H9 (cell line): ENCODE measurements around the gene OGFOD2. TPM values are rescaled to one million over a fixed set of nuclear protein-coding genes. Genes with fewer than 3 reads are reported as not detected.

Experiments
- DNase-seq: peaks from one replicate; pipeline ENCODE4 v3.0.0-alpha.2; 2017
- H2AFZ ChIP-seq: one replicate; pipeline ENCODE4 v1.6.1; 2013; ENCODE audit warnings: mild to moderate bottlenecking, low read length, control low read depth, moderate library complexity
- H2AK5ac ChIP-seq: 2 replicates; pipeline ENCODE4 v1.6.1; 2013; ENCODE audit warnings: low read length, control low read depth, mixed read lengths; ENCODE audit not compliant: insufficient read length
- H2BK120ac ChIP-seq: one replicate; pipeline ENCODE4 v1.6.1; 2013; ENCODE audit warnings: low read depth, mild to moderate bottlenecking, low read length, control low read depth, inconsistent platforms; ENCODE audit not compliant: poor library complexity, severe bottlenecking
- H2BK12ac ChIP-seq: 2 replicates; pipeline ENCODE4 v1.6.1; 2013; ENCODE audit warnings: low read length, control low read depth, mixed read lengths, low read depth; ENCODE audit not compliant: insufficient read length
- H2BK15ac ChIP-seq: 2 replicates; pipeline ENCODE4 v1.6.1; 2013; ENCODE audit warnings: low read depth, low read length, control low read depth
- H2BK20ac ChIP-seq: one replicate; pipeline ENCODE4 v1.6.1; 2013; ENCODE audit warnings: low read depth, mild to moderate bottlenecking, low read length, control low read depth, inconsistent platforms; ENCODE audit not compliant: poor library complexity, severe bottlenecking
- H2BK5ac ChIP-seq: 2 replicates; pipeline ENCODE4 v1.6.1; 2013; ENCODE audit warnings: low read length, control low read depth, mixed read lengths; ENCODE audit not compliant: insufficient read length
- H3K14ac ChIP-seq: 2 replicates; pipeline ENCODE4 v1.6.1; 2013; ENCODE audit warnings: low read length, control low read depth; ENCODE audit not compliant: insufficient read depth
- H3K18ac ChIP-seq: 2 replicates; pipeline ENCODE4 v1.6.1; 2013; ENCODE audit warnings: low read depth, mild to moderate bottlenecking, mixed read lengths, low read length, control low read depth; ENCODE audit not compliant: insufficient read length
- H3K23ac ChIP-seq: 2 replicates; pipeline ENCODE4 v1.6.1; 2013; ENCODE audit warnings: low read length, control low read depth, mixed read lengths, low read depth; ENCODE audit not compliant: insufficient read length
- H3K23me2 ChIP-seq: 2 replicates; pipeline ENCODE4 v1.6.1; 2013; ENCODE audit warnings: low read depth, mild to moderate bottlenecking, mixed read lengths, low read length, control low read depth; ENCODE audit not compliant: insufficient read length, poor library complexity, severe bottlenecking
- H3K27ac ChIP-seq: 2 replicates; pipeline ENCODE4 v1.5.1; 2013; ENCODE audit warnings: low read length, control low read depth, mixed read lengths, low read depth; ENCODE audit not compliant: insufficient read length
- H3K27me3 ChIP-seq: 2 replicates; pipeline ENCODE4 v1.6.1; 2013; ENCODE audit warnings: low read length, control low read depth, inconsistent platforms; ENCODE audit not compliant: insufficient read depth
- H3K4ac ChIP-seq: 2 replicates; pipeline ENCODE4 v1.6.1; 2013; ENCODE audit warnings: low read depth, mild to moderate bottlenecking, control low read depth, inconsistent platforms, low read length, moderate library complexity
- H3K4me1 ChIP-seq: 2 replicates; pipeline ENCODE4 v1.6.1; 2013; ENCODE audit warnings: low read length, control low read depth, inconsistent platforms; ENCODE audit not compliant: insufficient read depth
- H3K4me2 ChIP-seq: 2 replicates; pipeline ENCODE4 v1.6.1; 2013; ENCODE audit warnings: low read length, control low read depth, mixed read lengths; ENCODE audit not compliant: insufficient read length, insufficient read depth
- H3K56ac ChIP-seq: 2 replicates; pipeline ENCODE4 v1.6.1; 2013; ENCODE audit warnings: low read depth, mild to moderate bottlenecking, mixed read lengths, low read length, control low read depth; ENCODE audit not compliant: insufficient read length
- H3K79me1 ChIP-seq: 2 replicates; pipeline ENCODE4 v1.6.1; 2013; ENCODE audit warnings: low read depth, mild to moderate bottlenecking, moderate library complexity, low read length, control low read depth, inconsistent platforms; ENCODE audit not compliant: insufficient read depth, poor library complexity, severe bottlenecking
- H3K79me2 ChIP-seq: 2 replicates; pipeline ENCODE4 v1.6.1; 2013; ENCODE audit warnings: low read length, control low read depth, inconsistent platforms; ENCODE audit not compliant: insufficient read depth
- H3K9ac ChIP-seq: 2 replicates; pipeline ENCODE4 v1.6.1; 2013; ENCODE audit warnings: low read length, control low read depth, mixed read lengths; ENCODE audit not compliant: insufficient read length; ENCODE audit errors: extremely low read depth
- H3K9me3 ChIP-seq: one replicate; pipeline ENCODE4 v1.6.1; 2013; ENCODE audit warnings: low read depth, low read length, inconsistent platforms; ENCODE audit not compliant: control insufficient read depth
- H3T11ph ChIP-seq: one replicate; pipeline ENCODE4 v1.6.1; 2013; ENCODE audit warnings: mild to moderate bottlenecking, low read length, control low read depth, inconsistent platforms
- H4K20me1 ChIP-seq: one replicate; pipeline ENCODE4 v1.6.1; 2013; ENCODE audit not compliant: control insufficient read depth, insufficient read length, insufficient read depth
- H4K5ac ChIP-seq: 2 replicates; pipeline ENCODE4 v1.6.1; 2013; ENCODE audit warnings: low read depth, mild to moderate bottlenecking, mixed read lengths, low read length, control low read depth; ENCODE audit not compliant: insufficient read length
- H4K8ac ChIP-seq: replicated peaks from 2 replicates; pipeline ENCODE4 v1.6.1; 2013; ENCODE audit warnings: low read length, control low read depth, mixed read lengths, low read depth; ENCODE audit not compliant: insufficient read length
- H4K91ac ChIP-seq: 2 replicates; pipeline ENCODE4 v1.6.1; 2013; ENCODE audit warnings: low read depth, mild to moderate bottlenecking, moderate library complexity, mixed read lengths, low read length, control low read depth; ENCODE audit not compliant: insufficient read length
- H3K27ac Mint-ChIP-seq, 3 experiments: 2 replicates in 2 of 3; 3 replicates in 1 of 3; pipeline ENCODE4 v1.8.0; 2020 to 2021; ENCODE audit warnings: mixed read lengths in 3 of 3, mild to moderate bottlenecking in 1 of 3, moderate library complexity in 1 of 3
- H3K27me3 Mint-ChIP-seq: 2 replicates; pipeline ENCODE4 v1.8.0; 2021; ENCODE audit warnings: low read depth, mild to moderate bottlenecking, moderate library complexity, mixed read lengths
- H3K36me3 Mint-ChIP-seq, 3 experiments: 2 replicates in 2 of 3; 3 replicates in 1 of 3; pipeline ENCODE4 v1.8.0; 2020 to 2021; ENCODE audit warnings: low read depth in 3 of 3, mixed read lengths in 3 of 3; ENCODE audit not compliant: insufficient read depth in 1 of 3
- H3K4me1 Mint-ChIP-seq, 2 experiments: 2 replicates each; pipeline ENCODE4 v1.8.0; 2020; ENCODE audit warnings: mixed read lengths in 2 of 2
- H3K4me3 Mint-ChIP-seq, 2 experiments: 2 replicates in 1 of 2; 3 replicates in 1 of 2; pipeline ENCODE4 v1.8.0; 2020 to 2021; ENCODE audit warnings: mild to moderate bottlenecking in 2 of 2, mixed read lengths in 2 of 2, moderate library complexity in 1 of 2
- H3K9me3 Mint-ChIP-seq, 2 experiments: 2 replicates in 1 of 2; 3 replicates in 1 of 2; pipeline ENCODE4 v1.8.0; 2020; ENCODE audit warnings: mild to moderate bottlenecking in 2 of 2, mixed read lengths in 2 of 2, moderate library complexity in 1 of 2
- CTCF ChIP-seq: fragments of 200-600 bp; sonication (generic); conservative IDR thresholded peaks from 3 replicates; pipeline ENCODE4 v1.8.0; 2021; ENCODE audit warnings: antibody characterized with exemption, mild to moderate bottlenecking
- WGBS: extraction: QIAGEN DNeasy Blood & Tissue Kit; methylation state at CpG from one replicate; pipeline ENCODE4 v1.1.7; 2013; ENCODE audit warnings: missing lambda C conversion rate, low lambda C conversion rate, mixed read lengths; ENCODE audit not compliant: insufficient read length; ENCODE audit errors: extremely low coverage; 5-methylcytosine and 5-hydroxymethylcytosine counted together
- total RNA-seq: library from RNA; stranded (reverse); gene quantifications from 2 replicates; pipeline ENCODE4 v1.2.1, GENCODE V29; 2021

The OGFOD2 gene
- total RNA-seq, 1 experiment from 2014 or later: 14.7 TPM

- Mint-ChIP-seq H3K4me1 (peaks cover 3 to 6% of the 10 kb centered on the region in 2 experiments; a peak in 3 of 4 replicates), H3K36me3 (peaks cover 0 to 1% (median 0%) of the 10 kb centered on the region in 3 experiments; a peak in 1 of 7 replicates), H3K27me3 (peaks cover 28% of the 10 kb centered on the region), H3K4me3 (no peak overlapping the region), H3K9me3 (no peaks in the 10 kb centered on the region), H3K27ac (no peak overlapping the region)
- H4K5ac ChIP-seq: no peak overlapping the region
- H3K56ac ChIP-seq: no peak overlapping the region
- DNase-seq: no peak
- no peaks in the 10 kb centered on the region for H3K79me1 ChIP-seq
- no peak overlapping the region for H2BK120ac ChIP-seq
- no peaks in the 10 kb centered on the region for H3K9me3 ChIP-seq
- no peak overlapping the region for H2BK15ac ChIP-seq
- no peak overlapping the region for H3K23ac ChIP-seq
- H3K18ac ChIP-seq: no peak overlapping the region
- no peaks in the 10 kb centered on the region for H3K79me2 ChIP-seq
- no peak overlapping the region for H3T11ph ChIP-seq
- H2BK12ac ChIP-seq: no peak overlapping the region
- no peak overlapping the region for H3K4me2 ChIP-seq
- no peak overlapping the region for H2AFZ ChIP-seq
- H3K27ac ChIP-seq: no peak overlapping the region
- no peak overlapping the region for H2BK5ac ChIP-seq
- no peaks in the 10 kb centered on the region for H4K20me1 ChIP-seq
- TF ChIP-seq CTCF: no peak
- no peaks in the 10 kb centered on the region for H3K4me1 ChIP-seq
- H3K23me2 ChIP-seq: no peaks in the 10 kb centered on the region
- H2AK5ac ChIP-seq: no peak overlapping the region
- no peak overlapping the region for H3K14ac ChIP-seq
- no peak overlapping the region for H4K8ac ChIP-seq
- no peak overlapping the region for H3K9ac ChIP-seq
- H3K27me3 ChIP-seq: no peaks in the 10 kb centered on the region; the same call in 1 of the 2 replicates
- H3K4ac ChIP-seq: no peak overlapping the region
- H4K91ac ChIP-seq: no peak overlapping the region
- WGBS: no CpG with 5 or more reads among the region's 11 CpGs
- no peak overlapping the region for H2BK20ac ChIP-seq
Measured at GRCh38 chr12:122927756-122928403, 47.2 kb upstream of the OGFOD2 start.
